Adrenal gland (tissue), 5 donors: ENCODE measurements around the gene LHPP.

Experiments used
- POLR2A ChIP-seq, 2 donors: fragments of 450-650 bp; IDR thresholded peaks; one replicate each; pipeline ENCODE4 v1.6.1; 2017; ENCODE audit warnings: antibody characterized with exemption in 2 of 2, mild to moderate bottlenecking in 2 of 2, moderate library complexity in 1 of 2
- TF ChIP-seq, protein P1 (sequence below), 6 experiments: fragments of 450-650 bp in 4 of 6; fragments of 200-600 bp in 2 of 6; sonication (generic) in 1 of 6; IDR thresholded peaks; 1 replicate in 5 of 6; 2 replicates in 1 of 6; pipeline versions ENCODE4 v1.5.1 to v1.8.0; 2016 to 2021; ENCODE audit warnings: antibody characterized with exemption in 6 of 6, mild to moderate bottlenecking in 2 of 6, moderate library complexity in 1 of 6
- donor health status: DM: no; HTN: no; CAD: no.

DNA sequence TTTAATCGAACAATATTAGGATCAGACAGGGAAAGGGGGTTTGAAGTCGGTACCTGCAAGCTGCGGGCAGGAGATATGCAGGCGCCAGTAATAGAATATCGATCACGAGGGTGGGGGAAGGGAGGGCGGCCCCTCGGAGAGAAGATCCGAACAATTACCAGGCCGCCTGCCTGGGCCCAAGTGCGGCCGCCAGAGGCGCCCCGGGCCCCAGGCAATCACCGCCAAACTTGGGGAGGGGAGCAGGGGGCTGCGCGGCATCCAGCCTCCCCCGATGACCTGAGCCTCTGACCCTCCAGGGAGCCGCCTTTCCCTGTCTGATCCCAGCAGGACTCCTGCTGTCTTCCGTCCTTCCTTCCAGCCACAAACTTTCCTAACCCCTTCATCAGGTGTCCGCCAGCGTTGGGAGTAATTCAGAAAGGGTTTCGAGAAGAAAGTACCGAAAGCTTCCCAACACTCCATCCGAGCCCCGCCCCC lies 12.9 kb upstream of the LHPP start:
- TF ChIP-seq POLR2A (IDR thresholded peaks at IDR 0.05), result no peak
- TF ChIP-seq, protein P1, sequence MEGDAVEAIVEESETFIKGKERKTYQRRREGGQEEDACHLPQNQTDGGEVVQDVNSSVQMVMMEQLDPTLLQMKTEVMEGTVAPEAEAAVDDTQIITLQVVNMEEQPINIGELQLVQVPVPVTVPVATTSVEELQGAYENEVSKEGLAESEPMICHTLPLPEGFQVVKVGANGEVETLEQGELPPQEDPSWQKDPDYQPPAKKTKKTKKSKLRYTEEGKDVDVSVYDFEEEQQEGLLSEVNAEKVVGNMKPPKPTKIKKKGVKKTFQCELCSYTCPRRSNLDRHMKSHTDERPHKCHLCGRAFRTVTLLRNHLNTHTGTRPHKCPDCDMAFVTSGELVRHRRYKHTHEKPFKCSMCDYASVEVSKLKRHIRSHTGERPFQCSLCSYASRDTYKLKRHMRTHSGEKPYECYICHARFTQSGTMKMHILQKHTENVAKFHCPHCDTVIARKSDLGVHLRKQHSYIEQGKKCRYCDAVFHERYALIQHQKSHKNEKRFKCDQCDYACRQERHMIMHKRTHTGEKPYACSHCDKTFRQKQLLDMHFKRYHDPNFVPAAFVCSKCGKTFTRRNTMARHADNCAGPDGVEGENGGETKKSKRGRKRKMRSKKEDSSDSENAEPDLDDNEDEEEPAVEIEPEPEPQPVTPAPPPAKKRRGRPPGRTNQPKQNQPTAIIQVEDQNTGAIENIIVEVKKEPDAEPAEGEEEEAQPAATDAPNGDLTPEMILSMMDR (IDR thresholded peaks at IDR 0.05), result no peak
